ENCODE measurements around the gene NWD2. TPM values are rescaled to one million over a fixed set of nuclear protein-coding genes. Genes with fewer than 3 reads are reported as not detected.

NWD2 gene
- total RNA-seq, 1 donor from 2014 or later: 0.05 TPM

- Mint-ChIP-seq H3K27me3 (ENCODE audit: low read depth) (no peaks in the 10 kb centered on the region), H3K4me1 (peaks cover 10% of the 10 kb centered on the region), H3K9me3 (no peaks in the 10 kb centered on the region), H3K36me3 (ENCODE audit: low read depth) (peaks cover 13% of the 10 kb centered on the region), H3K4me3 (no peak overlapping the region), H3K27ac (ENCODE audit: unreplicated experiment) (no peak overlapping the region)
- TF ChIP-seq CTCF (conservative IDR thresholded peaks at IDR 0.05): no peak
- DNase-seq (ENCODE audit: low read depth, low spot score): no peak
Measured at GRCh38 chr4:37463033-37463856, 218.7 kb downstream of the NWD2 start.

GRCh38 chr4:37464373-37465128, 220.0 kb downstream of the NWD2 start:
- no peak for TF ChIP-seq CTCF (conservative IDR thresholded peaks at IDR 0.05)
- H3K27ac Mint-ChIP-seq (ENCODE audit: unreplicated experiment): no peak overlapping the region
- H3K36me3 Mint-ChIP-seq (ENCODE audit: low read depth): peaks cover 5% of the 10 kb centered on the region
- H3K4me3 Mint-ChIP-seq: no peak overlapping the region
- no peak for DNase-seq (ENCODE audit: low read depth, low spot score)
- H3K9me3 Mint-ChIP-seq: no peaks in the 10 kb centered on the region
- H3K4me1 Mint-ChIP-seq: peaks cover 10% of the 10 kb centered on the region
- H3K27me3 Mint-ChIP-seq (ENCODE audit: low read depth): no peaks in the 10 kb centered on the region

- Mint-ChIP-seq H3K4me3 (no peak overlapping the region), H3K36me3 (ENCODE audit: low read depth) (peaks cover 3% of the 10 kb centered on the region), H3K27me3 (ENCODE audit: low read depth) (no peaks in the 10 kb centered on the region), H3K9me3 (no peaks in the 10 kb centered on the region), H3K27ac (ENCODE audit: unreplicated experiment) (no peak overlapping the region), H3K4me1 (peaks cover 10% of the 10 kb centered on the region)
- DNase-seq (ENCODE audit: low read depth, low spot score): no peak
- TF ChIP-seq CTCF (conservative IDR thresholded peaks at IDR 0.05): no peak
Measured at GRCh38 chr4:37465296-37465695, 220.8 kb downstream of the NWD2 start.

GRCh38 chr4:37465845-37466244, 221.3 kb downstream of the NWD2 start:
- no peak overlapping the region for H3K27ac Mint-ChIP-seq (ENCODE audit: unreplicated experiment)
- no peak for TF ChIP-seq CTCF (conservative IDR thresholded peaks at IDR 0.05)
- H3K4me3 Mint-ChIP-seq: no peak overlapping the region
- DNase-seq (ENCODE audit: low read depth, low spot score): no peak
- H3K27me3 Mint-ChIP-seq (ENCODE audit: low read depth): no peaks in the 10 kb centered on the region
- peaks cover 10% of the 10 kb centered on the region for H3K4me1 Mint-ChIP-seq
- no peaks in the 10 kb centered on the region for H3K9me3 Mint-ChIP-seq
- peaks cover under 1% of the 10 kb centered on the region for H3K36me3 Mint-ChIP-seq (ENCODE audit: low read depth)

GRCh38 chr4:37467223-37467622, 222.7 kb downstream of the NWD2 start:
- no peak for DNase-seq (ENCODE audit: low read depth, low spot score)
- Mint-ChIP-seq H3K9me3 (no peaks in the 10 kb centered on the region), H3K4me3 (no peak overlapping the region), H3K27ac (ENCODE audit: unreplicated experiment) (no peak overlapping the region), H3K4me1 (peaks cover 10% of the 10 kb centered on the region), H3K36me3 (ENCODE audit: low read depth) (no peaks in the 10 kb centered on the region), H3K27me3 (ENCODE audit: low read depth) (no peaks in the 10 kb centered on the region)
- no peak for TF ChIP-seq CTCF (conservative IDR thresholded peaks at IDR 0.05)
